ENCODE results near the gene FUT2.

FUT2 gene

DNA sequence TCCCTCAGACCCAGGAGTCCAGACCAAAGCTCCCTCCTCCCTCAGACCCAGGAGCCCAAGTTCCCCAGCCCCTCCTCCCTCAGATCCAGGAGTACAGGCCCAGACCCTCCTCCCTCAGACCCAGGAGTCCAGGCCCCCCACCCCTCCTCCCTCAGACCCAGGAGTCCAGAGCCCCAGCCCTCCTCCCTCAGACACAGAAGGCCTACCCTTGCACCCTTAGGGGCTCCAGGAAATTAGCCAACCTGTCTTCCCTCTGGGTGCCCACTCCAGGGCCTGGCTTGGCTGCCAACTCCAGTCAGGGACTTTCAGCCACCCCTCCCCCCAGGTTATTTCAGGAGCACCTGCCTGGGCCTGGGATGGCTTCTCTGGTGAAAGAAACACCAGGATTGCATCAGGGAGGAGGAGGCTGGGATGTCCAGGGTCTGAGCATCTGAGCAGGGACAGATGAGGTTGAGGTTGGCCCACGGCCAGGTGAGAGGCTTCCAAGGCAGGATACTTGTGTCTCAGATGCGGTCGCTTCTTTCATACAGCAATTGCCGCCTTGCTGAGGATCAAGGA is 59.4 kb downstream of the FUT2 start, which contains the start of gene FGF21:
TSS of gene FGF21 (plus strand) at position 441 of the 558 bp plus-strand sequence. CDS start 713 bp downstream, outside the sequence.
- no peak for DNase-seq

Data from cerebellar nuclear complex (tissue), 1 donor.